Ammon's horn (tissue), 1 donor: ENCODE measurements around the gene PTPRD.

Source experiments
- DNase-seq: peaks from one replicate; pipeline ENCODE4 v3.0.0-alpha.2; 2016; ENCODE audit warnings: low spot score

Gene PTPRD

GRCh38 chr9:8683496-8683895 lies 1929.3 kb downstream of the PTPRD start:
- DNase-seq, result no peak

GRCh38 chr9:8680658-8681057 lies 1932.1 kb downstream of the PTPRD start:
- no peak for DNase-seq

- DNase-seq, result no peak
Measured at GRCh38 chr9:8680157-8680556, 1932.6 kb downstream of the PTPRD start.

GRCh38 chr9:8679371-8679822 lies 1933.4 kb downstream of the PTPRD start:
- DNase-seq, result peak; percentile 74

GRCh38 chr9:8677741-8678140 lies 1935.1 kb downstream of the PTPRD start:
- no peak for DNase-seq

DNA sequence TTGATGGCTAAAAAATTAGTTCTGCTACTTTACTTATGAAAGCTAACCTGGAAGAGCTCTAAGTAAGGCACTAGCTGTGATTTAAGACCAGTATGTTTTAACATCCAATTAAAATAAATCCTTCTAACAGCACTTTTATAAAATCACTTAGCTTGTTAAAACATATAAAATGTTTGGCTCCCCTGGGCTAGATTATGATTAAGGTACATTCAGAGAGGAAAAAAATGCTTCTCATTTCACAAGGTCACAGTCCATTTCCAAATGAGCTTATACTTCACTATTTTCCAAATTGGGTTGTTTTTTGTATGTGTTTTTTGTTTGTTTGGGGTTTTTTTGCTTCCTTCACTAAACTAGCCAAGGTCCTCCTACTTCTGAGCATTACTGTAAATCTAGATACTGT lies 1938.3 kb downstream of the PTPRD start:
- DNase-seq, result no peak

DNA sequence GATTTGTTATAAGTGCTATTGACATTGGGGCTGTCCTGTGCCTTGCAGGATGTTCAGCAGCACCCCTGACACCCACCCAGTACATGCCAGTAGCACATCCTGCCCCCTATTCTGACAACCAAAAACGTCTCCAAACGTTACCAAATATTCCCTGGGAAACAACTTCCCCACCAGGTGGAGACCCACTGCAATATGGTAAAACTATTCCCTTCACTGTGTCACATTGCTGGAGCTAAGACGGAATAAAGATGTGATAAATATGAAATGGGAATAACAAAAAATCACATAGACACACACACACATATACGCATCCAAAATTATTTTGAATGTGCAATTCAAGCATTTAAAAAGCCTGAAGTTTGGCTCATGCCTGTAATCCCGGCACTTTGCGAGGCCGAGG lies 1939.0 kb downstream of the PTPRD start:
- no peak for DNase-seq

- DNase-seq, result no peak
Measured at GRCh38 chr9:8670751-8671150, 1942.1 kb downstream of the PTPRD start.

DNA sequence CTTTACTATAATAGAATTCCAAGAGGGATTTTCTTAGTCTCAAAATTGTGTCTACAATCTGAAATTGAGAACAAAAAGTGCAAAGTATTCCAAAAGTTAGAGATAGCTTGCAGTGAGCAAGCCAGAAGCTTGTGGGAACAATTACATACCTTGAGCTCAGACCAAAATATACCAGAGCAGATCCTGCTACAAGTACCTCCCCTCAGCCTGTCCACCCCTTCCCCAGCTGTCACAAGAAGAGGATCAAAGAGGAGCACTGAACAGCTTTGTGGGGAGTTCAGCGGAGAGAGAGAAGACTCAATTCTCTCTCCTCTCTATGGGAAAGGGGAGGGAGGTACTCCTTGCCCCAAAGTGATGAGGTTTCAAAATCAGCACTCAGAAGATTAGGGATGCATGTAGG lies 1944.1 kb downstream of the PTPRD start:
- no peak for DNase-seq

- no peak for DNase-seq
Measured at GRCh38 chr9:8668231-8668630, 1944.6 kb downstream of the PTPRD start.

- no peak for DNase-seq
Measured at GRCh38 chr9:8666060-8666459, 1946.7 kb downstream of the PTPRD start.

- peak; percentile 62 for DNase-seq
Measured at GRCh38 chr9:8660383-8660782, 1952.4 kb downstream of the PTPRD start.

DNA sequence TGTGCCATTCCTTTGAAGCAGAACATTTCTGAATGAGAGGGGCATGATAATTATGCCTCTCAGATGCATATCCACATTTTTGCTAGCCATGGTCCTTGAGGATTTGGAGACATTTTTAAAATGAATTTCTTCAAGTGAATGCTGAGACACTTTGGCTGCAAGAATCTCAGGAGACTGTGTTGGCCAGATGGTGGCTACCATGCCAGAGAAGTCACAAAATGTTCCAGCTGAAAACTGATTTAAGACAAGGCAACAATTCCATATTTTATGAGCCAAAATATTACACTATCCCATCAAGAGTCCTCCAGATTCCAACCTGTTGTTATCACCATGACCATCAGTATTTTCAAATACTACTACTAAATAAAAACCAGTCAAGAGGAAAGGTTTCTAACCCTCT lies 1953.7 kb downstream of the PTPRD start:
- DNase-seq, result no peak

GRCh38 chr9:8655071-8655470 lies 1957.7 kb downstream of the PTPRD start:
- no peak for DNase-seq

- DNase-seq, result no peak
Measured at GRCh38 chr9:8653855-8654254, 1958.9 kb downstream of the PTPRD start.

- no peak for DNase-seq
Measured at GRCh38 chr9:8653111-8653510, 1959.7 kb downstream of the PTPRD start.

DNA sequence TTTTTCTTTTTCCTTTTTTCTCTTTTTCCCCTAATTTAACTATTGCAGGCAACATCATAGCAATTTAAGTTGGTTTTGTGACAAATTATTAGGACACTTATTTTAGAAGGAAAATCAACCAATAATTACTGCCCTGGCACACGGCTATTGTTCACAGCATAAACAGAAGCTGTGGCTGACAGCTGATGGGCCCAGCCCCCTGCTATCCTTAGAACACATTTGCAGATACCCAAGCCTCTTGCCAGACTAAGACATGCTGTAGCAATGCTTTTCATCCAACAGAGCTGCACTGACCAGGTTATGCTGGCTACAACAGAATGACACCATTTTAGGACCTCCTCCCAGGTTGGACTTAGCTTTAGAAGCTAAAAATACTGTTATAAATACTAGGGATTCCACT lies 1960.5 kb downstream of the PTPRD start:
- peak; percentile 43 for DNase-seq

- DNase-seq, result peak; percentile 40
Measured at GRCh38 chr9:8651846-8652215, 1961.0 kb downstream of the PTPRD start.

GRCh38 chr9:8651070-8651845 lies 1961.5 kb downstream of the PTPRD start:
- DNase-seq, result no peak

GRCh38 chr9:8649807-8650206 lies 1963.0 kb downstream of the PTPRD start:
- DNase-seq, result no peak

DNA sequence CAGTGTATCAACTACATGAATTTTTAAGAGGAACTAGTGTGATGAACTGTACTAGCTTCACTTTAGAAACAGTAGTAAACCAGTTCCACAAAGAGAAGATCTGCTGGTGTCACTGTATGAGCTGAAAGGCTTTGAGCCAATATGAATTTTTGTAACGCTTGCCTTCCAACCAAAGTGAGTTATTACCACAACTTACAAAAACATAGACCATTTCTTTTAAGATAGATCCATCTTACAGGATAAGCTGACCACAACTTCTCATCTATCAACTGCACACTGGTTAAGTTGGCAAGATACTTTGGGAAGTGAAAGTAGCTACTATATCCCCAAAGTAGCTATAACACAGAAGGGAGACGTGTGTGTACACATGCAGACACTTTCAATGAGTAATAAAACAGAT lies 1963.6 kb downstream of the PTPRD start:
- peak; percentile 37 for DNase-seq

DNA sequence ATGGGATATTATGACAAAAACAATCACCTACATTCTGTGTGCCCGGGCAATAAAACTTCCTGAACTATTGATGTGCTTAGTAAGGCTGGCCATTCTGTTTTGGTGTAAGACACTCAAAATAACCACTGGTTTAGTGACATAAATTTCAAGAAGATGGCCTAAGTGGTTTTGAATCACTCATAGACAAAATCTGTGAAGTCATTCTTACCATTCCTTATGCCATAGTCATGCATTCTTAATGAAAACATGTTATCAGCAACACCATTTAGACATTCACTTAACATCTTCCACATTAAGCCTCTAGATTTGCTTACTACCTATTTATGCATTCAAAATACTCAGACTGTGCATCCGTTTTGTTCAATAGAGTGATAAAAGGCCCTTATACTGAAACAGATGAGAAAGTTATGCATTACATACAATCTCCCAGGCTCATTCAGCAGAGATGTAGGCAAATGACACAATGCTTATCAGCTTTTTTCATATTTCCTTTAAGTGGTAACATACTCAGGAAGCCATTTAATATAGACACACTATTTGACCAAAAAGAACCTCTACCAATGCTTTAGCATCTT lies 1964.4 kb downstream of the PTPRD start:
- no peak for DNase-seq

GRCh38 chr9:8647824-8648223 lies 1965.0 kb downstream of the PTPRD start:
- DNase-seq, result no peak

DNA sequence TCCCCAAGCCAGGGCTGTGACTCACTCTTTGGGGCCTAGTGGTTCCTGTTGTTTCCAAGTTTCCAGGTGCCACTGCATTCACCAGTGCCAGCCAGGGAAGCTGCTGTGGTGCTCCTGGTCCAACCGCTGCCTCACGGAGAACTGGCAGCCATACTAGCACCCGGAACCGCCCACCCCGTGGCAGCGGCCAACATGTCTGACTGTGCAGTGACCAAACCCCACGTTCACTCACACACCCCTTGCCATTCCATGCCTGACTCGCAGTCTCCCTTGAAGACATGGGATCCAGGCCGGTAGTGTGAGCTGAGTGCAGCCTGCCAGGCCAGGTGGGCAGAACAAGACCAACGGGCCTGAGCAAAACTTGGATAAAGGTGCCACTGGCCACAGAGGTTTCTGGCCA lies 1968.2 kb downstream of the PTPRD start:
- DNase-seq, result no peak
